HL-60 (cell line): ENCODE results near the gene FBN2.

ENCODE experiments used
- CTCF ChIP-seq: IDR thresholded peaks from one replicate; pipeline ENCODE4 v1.5.1; 2011; ENCODE audit warnings: low read length, control low read depth, inconsistent platforms; ENCODE audit not compliant: insufficient read depth
- GABPA ChIP-seq: IDR thresholded peaks from 2 replicates; pipeline ENCODE4 v1.6.1; 2012; ENCODE audit warnings: low read depth
- POLR2AphosphoS5 ChIP-seq: IDR thresholded peaks from 2 replicates; pipeline ENCODE4 v1.6.1; 2012; ENCODE audit warnings: low read depth
- REST ChIP-seq: IDR thresholded peaks from 2 replicates; pipeline ENCODE4 v1.6.1; 2012; ENCODE audit warnings: low read depth; ENCODE audit not compliant: insufficient replicate concordance

- no peak for TF ChIP-seq GABPA
- TF ChIP-seq CTCF, result no peak
- no peak for TF ChIP-seq REST
- TF ChIP-seq POLR2AphosphoS5, result no peak
Measured at GRCh38 chr5:128535251-128535650, 2.8 kb downstream of the FBN2 start.
